Vagina (tissue), 2 donors: Measurements from ENCODE around the gene STIM1.

Experiments used
- CTCF ChIP-seq, 3 experiments: fragments of 450-650 bp in 2 of 3; fragments of 200-600 bp in 1 of 3; sonication (generic) in 1 of 3; IDR thresholded peaks; one replicate each; pipeline ENCODE4 v1.5.1; 2017 to 2019; ENCODE audit warnings: antibody characterized with exemption in 3 of 3, mild to moderate bottlenecking in 2 of 3, moderate library complexity in 2 of 3
- POLR2A ChIP-seq, 2 donors: fragments of 450-650 bp; IDR thresholded peaks; one replicate each; pipeline ENCODE4 v1.6.1; 2017; ENCODE audit warnings: antibody characterized with exemption in 2 of 2, mild to moderate bottlenecking in 2 of 2, moderate library complexity in 2 of 2

DNA sequence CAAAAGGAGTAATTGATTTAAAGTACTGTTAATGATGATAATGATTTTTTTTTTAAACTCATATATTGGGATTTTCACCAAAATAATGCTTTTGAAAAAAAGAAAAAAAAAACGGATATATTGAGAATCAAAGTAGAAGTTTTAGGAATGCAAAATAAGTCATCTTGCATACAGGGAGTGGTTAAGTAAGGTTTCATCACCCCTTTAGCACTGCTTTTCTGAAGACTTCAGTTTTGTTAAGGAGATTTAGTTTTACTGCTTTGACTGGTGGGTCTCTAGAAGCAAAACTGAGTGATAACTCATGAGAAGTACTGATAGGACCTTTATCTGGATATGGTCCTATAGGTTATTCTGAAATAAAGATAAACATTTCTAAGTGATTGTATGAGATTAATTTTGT lies 283.0 kb downstream of the STIM1 start:
- TF ChIP-seq CTCF (IDR thresholded peaks at IDR 0.05) (no peak), POLR2A (IDR thresholded peaks at IDR 0.05) (no peak)
